HCT116 (cell line): ENCODE results near the gene ABTB2.

Source experiments
- ATF3 ChIP-seq: IDR thresholded peaks from 2 replicates; pipeline ENCODE4 v1.6.1; 2012
- CEBPB ChIP-seq: IDR thresholded peaks from 2 replicates; pipeline ENCODE4 v1.6.1; 2012; ENCODE audit warnings: low read depth
- CTCF ChIP-seq, 3 experiments: fragments of 200-600 bp in 1 of 3; sonication (generic) in 1 of 3; IDR thresholded peaks in 2 of 3; conservative IDR thresholded peaks in 1 of 3; 2 replicates each; pipeline ENCODE4 v1.5.1; 2012 to 2017; ENCODE audit warnings: low read depth in 2 of 3, low read length in 2 of 3, antibody characterized with exemption in 1 of 3, borderline replicate concordance in 1 of 3, control low read depth in 1 of 3, mild to moderate bottlenecking in 1 of 3, mixed read lengths in 1 of 3, mixed run types in 1 of 3, moderate library complexity in 1 of 3; ENCODE audit not compliant: insufficient read depth in 1 of 3
- ELF1 ChIP-seq: IDR thresholded peaks from 2 replicates; pipeline ENCODE4 v1.6.1; 2012; ENCODE audit warnings: low read depth, borderline replicate concordance
- EZH2 ChIP-seq: fragments of 200-600 bp; sonication (generic); IDR thresholded peaks from 2 replicates; pipeline ENCODE4 v1.6.1; 2017; ENCODE audit warnings: antibody characterized with exemption, mixed run types
- POLR2A ChIP-seq: IDR thresholded peaks from 2 replicates; pipeline ENCODE4 v1.7.0; 2011; ENCODE audit warnings: borderline replicate concordance; ENCODE audit not compliant: insufficient read depth, insufficient read length; ENCODE audit errors: extremely low read depth
- RAD21 ChIP-seq: IDR thresholded peaks from 2 replicates; pipeline ENCODE4 v1.6.1; 2012; ENCODE audit warnings: low read depth, mild to moderate bottlenecking
- REST ChIP-seq: IDR thresholded peaks from 2 replicates; pipeline ENCODE4 v1.6.1; 2012; ENCODE audit warnings: low read depth
- SP1 ChIP-seq: IDR thresholded peaks from 2 replicates; pipeline ENCODE4 v1.6.1; 2012; ENCODE audit warnings: low read depth
- TCF7L2 ChIP-seq: IDR thresholded peaks from 2 replicates; pipeline ENCODE4 v1.7.0; 2011; ENCODE audit warnings: borderline replicate concordance, inconsistent platforms; ENCODE audit not compliant: insufficient read depth, insufficient read length; ENCODE audit errors: extremely low read depth
- YY1 ChIP-seq: IDR thresholded peaks from 2 replicates; pipeline ENCODE4 v1.6.1; 2011; ENCODE audit warnings: low read length, low read depth, moderate library complexity, mild to moderate bottlenecking; ENCODE audit not compliant: insufficient replicate concordance; ENCODE audit errors: extremely low read depth
- ZNF274 ChIP-seq: fragments of 200-500 bp; sonication (Bioruptor generic); IDR thresholded peaks from 2 replicates; pipeline ENCODE4 v1.6.1; 2014; ENCODE audit warnings: mild to moderate bottlenecking, low read depth, low read length, inconsistent platforms

GRCh38 chr11:34205326-34206035, 152.3 kb downstream of the ABTB2 start:
- no peak for TF ChIP-seq CTCF (IDR thresholded peaks at IDR 0.05 in 2 of 3, conservative IDR thresholded peaks at IDR 0.05 in 1 of 3; ENCODE audit: borderline replicate concordance in 1 of 3, insufficient read depth in 1 of 3, low read depth in 2 of 3, low read length in 2 of 3)
- no peak for TF ChIP-seq CEBPB
- TF ChIP-seq ATF3: no peak
- TF ChIP-seq SP1: no peak
- no peak for TF ChIP-seq TCF7L2
- TF ChIP-seq POLR2A: no peak
- no peak for TF ChIP-seq REST
- TF ChIP-seq EZH2: no peak
- TF ChIP-seq YY1: no peak
- TF ChIP-seq ZNF274: no peak
- no peak for TF ChIP-seq ELF1
- TF ChIP-seq RAD21: no peak
